Measurements from ENCODE around the gene BORCS5. TPM values are rescaled to one million over a fixed set of nuclear protein-coding genes. Genes with fewer than 3 reads are reported as not detected.
"Not testable (repeated sequence)": the region's sequence is repeated elsewhere in the genome, so short reads cannot be mapped to it uniquely, and the experiment has no call there.

Gene BORCS5
- polyA plus RNA-seq, 2 of the 4 experiments (the other 2 are of a cell fraction), result 5.1 to 10.2 TPM

DNA sequence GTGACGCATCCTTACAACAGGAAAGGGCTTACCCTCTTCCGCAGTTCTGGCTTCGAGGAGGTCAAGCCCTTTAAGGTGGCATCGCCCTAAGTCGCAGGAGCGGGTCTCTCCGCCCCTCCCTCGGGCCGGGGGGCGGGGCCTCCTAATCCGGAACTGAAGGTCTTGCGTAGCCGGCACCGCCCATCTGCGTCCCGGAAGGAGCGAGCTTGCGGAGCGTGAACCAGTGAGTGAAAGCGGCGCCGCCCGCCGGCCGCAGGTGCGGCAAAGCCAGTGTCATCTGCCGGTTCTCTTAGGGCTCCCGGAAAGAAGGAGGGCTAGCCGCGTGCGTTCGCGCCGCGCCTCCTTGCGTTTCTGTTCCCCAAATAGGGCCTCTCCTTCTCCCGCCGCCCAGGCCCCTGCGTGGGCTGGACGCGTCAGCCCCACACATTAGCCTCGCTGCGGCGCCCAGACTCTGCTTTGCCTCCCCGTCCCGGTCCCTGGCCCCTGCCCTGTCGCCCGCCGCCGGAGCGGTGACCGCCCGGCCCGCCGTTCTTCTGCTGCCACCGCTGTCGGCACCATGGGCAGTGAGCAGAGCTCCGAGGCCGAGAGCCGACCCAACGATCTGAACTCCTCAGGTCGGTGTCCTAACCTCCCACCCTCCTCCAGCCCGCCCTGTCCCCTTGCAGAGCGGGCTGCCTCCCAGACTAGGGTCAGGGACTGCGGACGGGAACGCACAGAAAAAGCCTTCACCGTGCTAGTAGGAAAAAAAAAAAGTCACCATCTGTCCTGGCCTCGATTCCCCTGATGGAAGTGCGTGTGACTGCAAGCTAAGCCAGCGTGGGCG, at the start of gene BORCS5 (continued):
- TF ChIP-seq RFX5 (IDR thresholded peaks at IDR 0.05) (no peak), HEYL (CRISPR knock-in tag; IDR thresholded peaks at IDR 0.05) (no peak), HMGXB4 (CRISPR knock-in tag; IDR thresholded peaks at IDR 0.05; ENCODE audit: borderline replicate concordance) (0 out of 2 replicates have a peak, but pooled peaks have one; percentile 29), EHMT2 (IDR thresholded peaks at IDR 0.05; ENCODE audit: low read depth) (no peak), GATA3 (IDR thresholded peaks at IDR 0.05; ENCODE audit: borderline replicate concordance) (no peak), POLR2AphosphoS2 (conservative IDR thresholded peaks at IDR 0.05; ENCODE audit: low read length) (no peak), RCOR1 (IDR thresholded peaks at IDR 0.05; ENCODE audit: low read depth, low read length) (no peak), TFCP2L1 (CRISPR knock-in tag; IDR thresholded peaks at IDR 0.05) (no peak), EP300 (IDR thresholded peaks at IDR 0.05) (no peak), E2F6 (IDR thresholded peaks at IDR 0.05; ENCODE audit: borderline replicate concordance, low read depth) (peak; percentile 77), RARB (CRISPR knock-in tag; IDR thresholded peaks at IDR 0.05) (no peak), CEBPB (IDR thresholded peaks at IDR 0.05) (0 out of 4 replicates have a peak, but pooled peaks of 1 of the 2 experiments have one; percentile 29), ELK1 (IDR thresholded peaks at IDR 0.05; ENCODE audit: low read depth, low read length) (no peak), HOXA7 (CRISPR knock-in tag; IDR thresholded peaks at IDR 0.05) (no peak), MAZ (IDR thresholded peaks at IDR 0.05; ENCODE audit: borderline replicate concordance, low read depth, low read length) (no peak), ZSCAN20 (CRISPR knock-in tag; IDR thresholded peaks at IDR 0.05) (no peak), ZC3H11A (IDR thresholded peaks at IDR 0.05) (no peak), CBX2 (IDR thresholded peaks at IDR 0.05; ENCODE audit: borderline replicate concordance, low read depth) (no peak), ZNF302 (CRISPR knock-in tag; IDR thresholded peaks at IDR 0.05) (no peak), JUN (IDR thresholded peaks at IDR 0.05) (peak; percentile 79 to 90; a peak in 4 of 5 replicates), SREBF2 (IDR thresholded peaks at IDR 0.05) (no peak), HOXB13 (CRISPR knock-in tag; IDR thresholded peaks at IDR 0.05; ENCODE audit: low read depth) (no peak), SMC3 (IDR thresholded peaks at IDR 0.05) (peak; percentile 57), MAFK (IDR thresholded peaks at IDR 0.05; ENCODE audit: partially characterized antibody) (no peak)
- TF ChIP-seq, protein P1, sequence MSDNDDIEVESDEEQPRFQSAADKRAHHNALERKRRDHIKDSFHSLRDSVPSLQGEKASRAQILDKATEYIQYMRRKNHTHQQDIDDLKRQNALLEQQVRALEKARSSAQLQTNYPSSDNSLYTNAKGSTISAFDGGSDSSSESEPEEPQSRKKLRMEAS (IDR thresholded peaks at IDR 0.05), result peak; percentile 84
- TF ChIP-seq, protein P2, sequence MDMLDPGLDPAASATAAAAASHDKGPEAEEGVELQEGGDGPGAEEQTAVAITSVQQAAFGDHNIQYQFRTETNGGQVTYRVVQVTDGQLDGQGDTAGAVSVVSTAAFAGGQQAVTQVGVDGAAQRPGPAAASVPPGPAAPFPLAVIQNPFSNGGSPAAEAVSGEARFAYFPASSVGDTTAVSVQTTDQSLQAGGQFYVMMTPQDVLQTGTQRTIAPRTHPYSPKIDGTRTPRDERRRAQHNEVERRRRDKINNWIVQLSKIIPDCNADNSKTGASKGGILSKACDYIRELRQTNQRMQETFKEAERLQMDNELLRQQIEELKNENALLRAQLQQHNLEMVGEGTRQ (IDR thresholded peaks at IDR 0.05), result 0 out of 2 replicates have a peak, but pooled peaks have one; percentile 8

DNA sequence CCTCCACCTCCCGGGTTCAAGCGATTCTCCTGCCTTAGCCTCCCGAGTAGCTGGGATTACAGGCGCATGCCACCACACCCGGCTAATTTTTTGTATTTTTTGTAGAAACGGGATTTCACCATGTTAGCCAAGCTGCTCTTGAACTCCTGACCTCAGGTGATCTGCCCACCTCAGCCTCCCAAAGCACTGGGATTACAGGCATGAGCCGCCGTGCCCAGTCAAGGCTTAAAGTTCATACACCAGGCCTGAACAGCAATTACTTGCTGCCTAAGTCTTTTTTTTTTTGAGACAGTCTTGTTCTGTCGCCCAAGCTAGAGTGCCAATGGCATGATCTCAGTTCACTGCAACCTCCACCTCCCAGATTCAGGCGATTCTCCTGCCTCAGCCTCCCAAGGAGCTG, 46.2 kb upstream of the BORCS5 start:
- POLR2A ChIA-PET, result interaction anchor here (0.8 kb wide), 1 partner anchor 44 kb away, joined by 3 read pairs; the partner anchor contains the start of gene LRP6
- WGBS (ENCODE audit: missing lambda C conversion rate), result 84% methylated on average over 10 of the region's 10 CpGs

More for the DNA sequence above, 46.2 kb upstream of the BORCS5 start:
- not testable (repeated sequence) for DNase-seq (ENCODE audit: low read depth in 1 of 2, low spot score in 1 of 2); H3K4me1 ChIP-seq; H3K27ac ChIP-seq; FAIRE-seq; H3K4me2 ChIP-seq; H3K9me3 ChIP-seq; ATAC-seq; H3K4me3 ChIP-seq
- CTCF ChIA-PET, result interaction anchor here (0.6 to 1.7 kb wide), 4 partner anchors 13 to 1539 kb away, joined by 3 to 6 read pairs (median 4); no protein-coding TSS in a partner anchor
